Measurements from ENCODE around the gene SLC26A1. TPM values are rescaled to one million over a fixed set of nuclear protein-coding genes. Genes with fewer than 3 reads are reported as not detected.

Gene SLC26A1
- total and polyA plus RNA-seq, 2 of the 13 experiments (the other 11 are each of a cell fraction or from before 2014, with no cell fraction given) = 5.4 to 22.9 TPM

- TF ChIP-seq ZNF318 (CRISPR knock-in tag; IDR thresholded peaks at IDR 0.05) (no peak; the same call in 1 of the 2 replicates), BRF2 (CRISPR knock-in tag; IDR thresholded peaks at IDR 0.05) (no peak), PRDM15 (CRISPR knock-in tag; IDR thresholded peaks at IDR 0.05) (no peak), ZNF350 (CRISPR knock-in tag; IDR thresholded peaks at IDR 0.05; ENCODE audit: borderline replicate concordance, low read depth) (peak; percentile 85), ZNF407 (CRISPR knock-in tag; IDR thresholded peaks at IDR 0.05; ENCODE audit: not compliant biosample characterization) (no peak)
These were observed 700 bp downstream of the SLC26A1 start (continued) for GRCh38 chr4:992297-993110.

Data from HepG2 (cell line).